ENCODE measurements around the gene LRRC61.
"Not testable (repeated sequence)": the region's sequence is repeated elsewhere in the genome, so short reads cannot be mapped to it uniquely, and the experiment has no call there.

The LRRC61 gene

DNA sequence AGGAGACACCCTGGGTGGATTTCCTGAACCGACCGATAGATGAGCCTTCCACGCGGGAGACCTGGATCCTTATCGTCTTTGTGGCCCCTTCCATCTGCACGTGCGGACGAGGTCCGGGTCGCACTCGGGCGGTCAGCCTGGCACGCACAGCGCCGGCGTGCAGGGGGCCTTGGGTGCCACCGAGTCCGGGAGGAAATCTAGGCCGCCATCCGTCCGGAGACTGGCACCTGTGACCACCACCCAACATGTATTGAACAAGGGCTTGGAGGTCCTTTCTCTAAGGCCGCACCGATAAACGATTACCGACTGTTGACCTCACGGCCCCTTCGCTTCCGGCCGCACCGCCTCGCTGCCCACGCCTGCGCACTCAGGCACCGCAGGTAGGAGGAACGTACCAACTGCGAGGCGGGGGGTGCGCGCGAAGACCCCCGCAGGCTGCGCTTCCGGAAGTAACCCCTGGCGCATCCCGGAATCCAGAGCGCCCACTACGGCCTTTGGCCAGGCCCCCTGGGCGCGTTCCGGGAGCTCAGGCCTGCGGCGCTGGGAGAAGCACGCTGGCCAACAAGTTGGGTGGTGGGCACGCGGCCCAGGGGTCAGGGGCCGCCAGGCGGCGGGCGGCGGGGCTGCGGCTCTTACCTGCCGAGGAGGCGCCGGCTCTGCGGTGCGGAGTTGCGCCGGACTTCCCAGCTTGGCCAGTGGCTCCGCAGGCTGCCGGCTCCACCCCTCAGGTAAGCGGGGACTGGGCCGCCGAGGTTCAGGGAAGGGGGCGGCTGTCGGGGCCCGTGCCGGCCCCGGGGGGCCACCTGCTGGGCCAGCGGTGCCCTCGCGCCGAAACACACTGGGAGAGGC is at the start of gene LRRC61, which contains the start of gene ACTR3C:
Gene LRRC61 (plus strand): TSS at position 523 of the 849 bp plus-strand sequence. CDS start 13,507 bp downstream, outside the sequence.
Gene ACTR3C (minus strand): TSS at position 713 of the 849 bp plus-strand sequence. CDS start 28,249 bp downstream, outside the sequence.
- peak; percentile 42 for DNase-seq (ENCODE audit: low read depth)

GRCh38 chr7:150276132-150276695 is 46.9 kb upstream of the LRRC61 start:
- DNase-seq (ENCODE audit: low read depth) = not testable (repeated sequence)

DNA sequence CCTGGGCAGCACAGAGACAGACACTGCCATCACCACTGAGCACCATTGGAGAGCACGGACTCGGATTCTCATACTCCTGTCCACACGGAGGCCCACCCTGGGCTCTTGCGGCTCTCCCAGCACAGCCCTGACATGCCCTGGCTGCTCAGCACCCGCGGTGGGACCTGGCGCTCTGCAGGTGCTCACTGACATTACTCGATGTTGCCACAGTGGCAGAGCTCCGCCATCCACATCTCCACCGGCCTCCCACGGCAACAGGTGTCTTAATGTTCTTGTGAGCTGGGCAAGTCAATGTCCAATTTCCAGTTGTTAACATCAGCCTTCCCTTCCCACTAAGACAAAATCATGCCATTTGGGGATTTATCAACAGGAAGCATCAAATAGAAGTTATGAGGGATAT is 44.8 kb upstream of the LRRC61 start:
- not testable (repeated sequence) for DNase-seq (ENCODE audit: low read depth)

DNA sequence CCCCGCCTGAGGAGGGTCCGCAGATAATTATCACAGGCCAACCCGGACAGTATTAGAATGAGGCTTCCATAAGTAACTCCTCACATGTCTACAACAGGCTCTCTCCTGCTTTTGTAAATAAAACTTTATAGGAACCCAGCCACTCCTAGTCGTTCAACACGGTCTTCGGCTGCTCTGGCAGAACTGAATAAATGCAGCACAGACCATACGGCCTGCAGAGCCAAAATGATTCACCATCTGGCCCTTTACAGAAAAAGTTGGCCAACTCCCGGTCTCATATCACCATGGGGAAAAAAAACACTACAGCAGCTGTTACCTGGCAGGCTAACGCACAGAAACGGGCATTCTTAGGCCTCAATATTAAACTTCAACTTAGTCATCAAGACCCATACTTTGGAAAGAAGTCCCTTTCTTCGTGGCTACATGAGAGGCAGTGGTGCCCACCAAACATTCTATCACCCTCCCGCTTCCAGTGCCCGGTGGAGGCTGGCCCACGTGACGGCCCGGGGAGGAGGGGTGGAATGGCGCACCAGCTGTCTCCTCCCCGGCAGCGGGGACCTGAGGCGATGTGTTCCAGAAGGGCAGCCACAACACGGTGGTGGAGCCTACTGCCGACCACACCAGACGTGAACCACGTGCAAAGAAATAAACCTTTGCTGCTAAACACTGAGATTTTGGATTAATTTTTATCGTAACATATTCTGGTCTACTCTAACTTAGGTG is 41.3 kb upstream of the LRRC61 start:
- DNase-seq (ENCODE audit: low read depth) = not testable (repeated sequence)

GRCh38 chr7:150283111-150283510 is 40.0 kb upstream of the LRRC61 start:
- not testable (repeated sequence) for DNase-seq (ENCODE audit: low read depth)

- not testable (repeated sequence) for DNase-seq (ENCODE audit: low read depth)
Observed at GRCh38 chr7:150283608-150284007, 39.5 kb upstream of the LRRC61 start.

- DNase-seq (ENCODE audit: low read depth) = peak; percentile 6
Observed at GRCh38 chr7:150285849-150286754, 37.1 kb upstream of the LRRC61 start.

DNA sequence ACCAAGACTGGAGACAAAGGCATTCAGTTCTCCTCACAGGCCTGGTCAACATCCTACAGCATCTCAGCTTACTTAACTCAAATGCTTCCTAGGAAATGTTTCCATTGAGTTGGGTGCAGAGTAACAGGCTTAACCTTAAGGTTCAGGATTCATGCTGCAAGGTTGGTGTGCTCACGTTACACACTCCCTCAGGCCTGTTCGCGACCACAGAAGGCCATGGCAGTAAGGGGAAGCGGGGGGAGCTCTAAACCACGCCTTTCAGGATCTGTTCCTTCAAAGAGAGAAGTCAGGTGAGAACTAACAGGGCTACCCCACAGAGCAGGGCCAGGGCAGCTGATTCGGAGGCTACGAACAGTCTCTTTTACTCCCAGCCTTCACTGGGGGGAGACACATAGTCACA is 35.3 kb upstream of the LRRC61 start:
- DNase-seq (ENCODE audit: low read depth) = not testable (repeated sequence)

DNA sequence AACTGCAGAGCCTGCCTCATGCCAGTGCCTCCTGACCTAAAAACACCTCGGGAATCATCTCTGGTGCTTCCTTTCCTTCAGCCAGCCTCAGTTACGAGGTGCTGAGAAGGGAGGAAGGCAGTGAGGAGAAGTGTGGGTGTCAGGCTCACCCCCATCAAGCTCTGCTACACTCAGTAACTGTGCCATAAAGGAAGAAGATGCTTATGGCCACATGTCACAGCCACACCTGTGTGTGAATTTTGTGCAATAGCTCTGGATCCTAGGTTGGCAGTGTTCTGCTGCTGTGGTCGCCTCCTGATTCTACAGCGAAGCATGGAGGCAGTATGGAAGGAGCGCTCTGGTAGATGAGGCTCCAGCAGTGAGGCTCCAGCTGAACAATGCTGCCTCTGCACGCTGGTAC is 34.3 kb upstream of the LRRC61 start:
- DNase-seq (ENCODE audit: low read depth) = not testable (repeated sequence)

GRCh38 chr7:150290317-150290716 is 32.8 kb upstream of the LRRC61 start:
- not testable (repeated sequence) for DNase-seq (ENCODE audit: low read depth)

DNA sequence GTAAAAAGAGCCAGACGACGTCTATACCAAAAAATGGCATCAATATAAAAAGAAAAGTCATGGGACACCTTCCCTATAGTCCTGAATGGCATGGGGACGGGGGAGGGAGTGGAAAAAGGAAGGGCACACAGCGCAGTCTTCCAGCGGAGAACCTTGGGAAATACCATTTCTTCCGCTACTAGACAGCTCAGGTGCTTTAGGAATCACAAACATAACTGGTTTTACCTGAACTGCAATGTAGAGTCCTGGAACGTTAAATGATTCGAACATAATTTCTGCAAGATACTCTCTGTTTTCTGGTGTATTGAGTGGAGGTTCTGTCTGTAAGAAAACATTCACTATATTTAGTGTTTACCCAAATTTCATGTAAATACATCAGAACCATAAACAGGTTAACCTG is 28.1 kb upstream of the LRRC61 start:
- not testable (repeated sequence) for DNase-seq (ENCODE audit: low read depth)

DNA sequence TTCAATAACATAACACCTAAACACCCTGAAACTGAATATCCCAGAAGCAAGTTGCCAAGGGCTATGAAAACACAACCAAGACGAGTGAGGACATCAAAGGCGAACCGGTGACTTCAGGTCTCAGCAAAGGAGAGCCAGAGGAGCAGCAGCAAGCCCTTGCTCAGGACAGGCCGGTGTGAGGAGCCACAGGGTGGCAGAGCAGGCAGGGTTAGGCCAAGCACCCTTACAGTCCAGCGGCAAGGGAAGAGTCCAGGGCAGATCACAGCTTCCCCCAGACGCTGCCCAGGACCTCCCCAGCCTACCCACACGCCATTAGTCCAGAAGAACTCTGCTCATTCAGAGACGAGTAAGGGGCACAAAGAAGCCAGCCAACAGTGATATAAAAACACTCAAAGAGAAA is 27.5 kb upstream of the LRRC61 start:
- DNase-seq (ENCODE audit: low read depth) = not testable (repeated sequence)

DNA sequence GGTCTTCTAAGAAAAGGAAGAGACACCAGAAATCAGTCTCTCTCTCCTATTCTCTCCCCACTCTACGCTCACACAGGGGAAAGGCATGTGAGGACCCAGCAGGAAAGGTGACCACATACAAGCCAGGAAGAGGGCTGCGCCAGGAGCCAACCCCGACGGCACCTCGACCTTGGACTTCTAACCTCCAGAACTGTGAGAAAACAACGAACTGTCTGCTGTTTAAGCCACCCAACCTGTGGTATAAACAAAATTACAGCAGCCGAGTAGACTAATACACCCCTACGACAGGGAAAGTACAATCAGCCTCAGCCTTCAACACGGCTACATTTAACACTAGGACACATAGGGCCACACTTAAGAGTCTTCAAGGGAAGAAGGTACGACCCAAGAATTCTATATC is 26.4 kb upstream of the LRRC61 start:
- not testable (repeated sequence) for DNase-seq (ENCODE audit: low read depth)

- not testable (repeated sequence) for DNase-seq (ENCODE audit: low read depth)
Observed at GRCh38 chr7:150297978-150298377, 25.2 kb upstream of the LRRC61 start.

- not testable (repeated sequence) for DNase-seq (ENCODE audit: low read depth)
Observed at GRCh38 chr7:150302908-150303310, 20.2 kb upstream of the LRRC61 start.

DNA sequence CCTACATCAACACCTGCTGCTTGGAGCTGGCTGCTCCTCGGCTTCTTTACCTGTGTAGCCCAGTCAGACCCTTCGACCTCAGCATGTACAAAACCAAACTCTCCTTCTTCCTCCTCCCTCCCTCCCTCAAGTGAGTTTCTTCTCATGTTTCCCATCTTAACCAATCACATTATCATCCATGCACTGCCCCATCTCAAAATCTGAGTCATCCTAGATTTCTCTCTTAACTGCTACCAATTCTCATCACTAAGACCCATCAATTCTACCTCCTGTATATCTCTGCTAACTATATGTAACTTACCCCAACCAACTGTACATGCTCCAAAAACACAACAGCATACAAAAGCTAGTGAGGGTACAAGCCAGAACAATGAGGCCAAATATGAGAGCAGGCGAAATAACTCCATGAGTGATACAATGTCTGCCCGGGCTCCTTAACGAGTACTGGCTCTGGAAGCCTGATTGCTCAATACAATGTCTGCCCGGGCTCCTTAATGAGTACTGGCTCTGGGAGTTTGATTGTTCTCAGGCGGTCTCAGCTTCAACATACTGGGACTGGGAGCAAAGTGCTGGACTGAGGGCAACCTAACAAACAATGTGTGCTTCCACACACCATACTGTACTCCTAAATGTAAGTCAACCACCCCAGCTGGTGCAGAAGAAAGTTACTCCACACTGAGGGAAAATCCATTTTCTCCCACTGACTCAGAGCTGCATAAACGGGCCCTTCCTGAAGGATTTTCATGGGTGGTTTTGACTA is 18.5 kb upstream of the LRRC61 start:
- DNase-seq (ENCODE audit: low read depth) = not testable (repeated sequence)

DNA sequence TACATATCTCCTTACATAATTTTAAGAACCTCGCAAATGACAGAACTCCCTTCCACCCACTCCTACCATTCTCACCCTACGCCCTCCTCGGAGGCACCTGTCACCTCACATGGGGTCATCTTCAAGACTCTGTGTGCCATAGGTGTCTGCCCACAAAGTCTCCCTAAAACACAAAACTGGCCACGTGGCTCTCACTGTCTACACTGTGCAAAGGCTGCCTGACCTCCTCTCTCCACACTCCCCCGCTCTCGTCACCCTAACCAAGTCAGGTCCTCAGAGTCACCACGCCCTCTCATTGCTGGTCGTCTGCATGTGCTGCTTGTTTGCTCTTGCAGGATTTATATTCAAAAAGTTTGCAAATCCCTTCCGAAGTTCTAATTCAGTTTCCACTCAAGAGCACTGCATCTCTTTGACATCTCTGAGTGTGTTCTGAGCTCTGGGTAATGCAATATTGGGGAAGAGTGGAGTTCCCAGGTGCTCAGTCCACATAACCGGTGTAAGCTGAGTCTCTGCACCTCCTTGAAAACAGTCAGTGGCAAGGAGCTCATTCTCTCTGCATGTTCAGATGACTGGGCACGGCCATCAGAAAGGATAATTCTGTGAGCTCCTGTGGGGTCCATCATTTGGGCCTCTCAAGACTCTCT is 17.8 kb upstream of the LRRC61 start:
- DNase-seq (ENCODE audit: low read depth) = not testable (repeated sequence)

GRCh38 chr7:150305903-150306284 is 17.3 kb upstream of the LRRC61 start:
- not testable (repeated sequence) for DNase-seq (ENCODE audit: low read depth)

GRCh38 chr7:150306377-150306776 is 16.8 kb upstream of the LRRC61 start:
- DNase-seq (ENCODE audit: low read depth) = not testable (repeated sequence)

DNA sequence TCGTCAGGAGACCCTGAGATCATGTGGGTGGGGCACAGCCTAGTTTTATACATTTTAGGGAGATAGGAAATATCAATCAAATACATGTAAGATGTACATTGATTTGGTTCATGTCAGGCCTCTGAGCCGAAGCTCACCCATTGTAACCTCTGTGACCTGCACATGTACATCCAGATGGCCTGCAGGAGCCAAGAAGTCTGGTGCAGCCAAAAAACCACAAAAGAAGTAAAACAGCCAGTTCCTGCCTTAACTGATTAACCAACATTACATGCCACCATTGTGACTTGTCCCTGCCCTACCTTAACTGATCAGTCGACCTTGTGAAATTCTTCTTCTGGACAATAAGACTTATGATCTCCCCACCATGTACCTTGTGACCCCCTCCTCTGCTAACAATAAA is 16.0 kb upstream of the LRRC61 start:
- DNase-seq (ENCODE audit: low read depth) = no peak

Measured in stimulated activated CD8-positive, alpha-beta memory T cell treated with anti-CD3 and anti-CD28 coated beads, Interleukin-12 subunit alpha, Interleukin-12 subunit beta, amount 100 ng/mL, for 1 hour (primary cell).